ENCODE data around the gene LATS2.
"Not testable (repeated sequence)": the region's sequence is repeated elsewhere in the genome, so short reads cannot be mapped to it uniquely, and the experiment has no call there.

LATS2 gene

DNA sequence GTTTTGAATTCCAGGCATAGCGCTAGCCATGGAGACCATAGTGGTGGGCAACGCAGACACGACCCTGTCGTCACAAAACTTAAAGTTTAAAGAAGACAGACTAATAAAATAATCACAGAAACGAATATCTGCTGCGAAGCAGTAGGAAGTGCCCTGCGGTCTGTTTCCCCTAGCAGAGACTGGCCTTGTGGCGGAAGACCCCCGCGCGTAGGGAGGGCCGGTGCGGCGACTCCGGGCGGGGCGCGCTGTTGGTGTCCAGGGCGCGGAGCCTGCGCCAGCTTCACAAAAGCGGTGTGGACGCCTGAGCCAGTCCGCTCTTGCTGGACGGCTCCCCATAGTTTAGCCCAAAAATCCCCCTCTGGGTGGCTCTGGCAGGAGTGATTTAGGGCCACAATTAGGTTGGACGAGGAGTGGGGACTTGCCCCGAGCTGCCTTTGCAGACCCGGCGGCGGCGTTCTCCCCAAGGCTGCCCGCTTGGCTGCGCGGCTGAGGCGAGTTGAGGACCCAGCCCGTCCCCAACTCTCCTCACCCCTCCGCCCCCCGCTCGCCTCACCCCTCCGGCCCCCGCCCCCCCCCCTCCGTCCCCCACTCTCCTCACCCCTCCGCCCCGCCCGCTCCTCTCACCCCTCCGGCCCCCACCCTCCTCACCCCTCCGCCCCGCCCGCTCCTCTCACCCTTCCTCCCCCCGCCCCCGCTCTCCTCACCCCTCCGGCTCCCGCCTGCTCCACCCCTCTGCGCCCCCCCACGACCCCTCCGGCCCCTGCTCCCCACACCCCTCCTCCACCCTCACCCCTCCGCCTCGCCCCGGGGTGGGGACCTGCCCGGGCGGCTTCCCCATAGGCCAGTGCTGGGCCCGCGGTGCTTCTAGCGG, 14.2 kb upstream of the LATS2 start:
- no peak for DNase-seq (ENCODE audit: low read depth in 1 of 2, low spot score in 1 of 2)

DNA sequence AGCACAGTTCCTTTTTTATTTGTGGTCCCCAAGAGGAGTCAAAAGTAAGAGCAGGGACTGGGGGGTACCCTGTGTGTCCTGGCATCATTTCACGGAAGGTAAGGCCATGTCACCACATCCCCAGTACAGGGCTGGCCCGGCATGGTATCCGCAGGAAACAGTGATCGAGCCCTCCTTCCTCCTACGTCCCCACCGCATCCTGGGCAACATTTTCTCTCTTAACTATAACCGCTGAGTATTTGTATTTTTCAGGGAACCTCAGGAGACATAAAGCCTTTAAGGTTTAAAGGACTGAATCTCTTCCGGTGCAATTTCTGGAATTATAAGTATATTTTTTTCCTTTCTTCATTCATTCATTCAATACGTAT, 13.6 kb upstream of the LATS2 start:
- DNase-seq (ENCODE audit: low read depth in 1 of 2, low spot score in 1 of 2): no peak

DNA sequence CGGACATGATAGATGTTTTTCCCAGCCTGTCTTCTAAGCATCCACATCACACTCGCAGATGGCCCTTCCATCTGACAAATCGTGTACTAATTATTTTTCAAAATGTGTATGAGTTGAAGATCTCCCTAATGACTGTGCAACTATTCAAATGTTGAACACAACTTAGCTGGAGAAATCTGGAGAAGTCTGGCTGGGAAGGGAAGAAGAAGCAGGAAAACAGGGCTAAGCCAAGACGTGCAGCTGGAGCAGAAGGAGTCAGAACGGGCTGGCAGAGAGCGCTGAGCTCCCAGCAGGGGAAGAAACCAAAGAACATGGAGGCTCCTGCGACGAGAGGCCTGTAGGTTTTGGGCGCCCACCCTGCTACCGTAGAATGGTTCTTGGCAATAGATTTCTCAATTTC, 13.2 kb upstream of the LATS2 start:
- no peak for DNase-seq (ENCODE audit: low read depth in 1 of 2, low spot score in 1 of 2)

DNA sequence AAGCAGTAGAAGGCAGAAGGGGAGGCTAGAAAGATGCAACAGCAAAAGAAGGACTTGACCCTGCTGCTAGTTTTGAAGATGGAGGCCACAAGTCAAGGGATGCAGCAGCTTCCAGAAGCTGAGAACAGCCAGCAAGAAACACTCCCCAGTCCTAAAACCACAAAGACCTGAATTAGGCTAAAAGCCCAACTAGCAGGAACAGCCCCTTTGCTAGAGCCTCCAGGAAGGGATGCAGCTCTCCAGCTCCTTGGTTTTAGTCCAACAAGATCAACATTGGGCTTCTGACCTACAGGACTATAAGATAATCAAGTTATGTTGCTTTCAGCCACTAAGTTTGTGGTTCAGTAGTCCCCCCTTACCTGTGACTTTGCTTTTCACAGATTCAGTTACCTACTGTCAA, 10.5 kb upstream of the LATS2 start:
- DNase-seq (ENCODE audit: low read depth in 1 of 2, low spot score in 1 of 2): no peak

DNA sequence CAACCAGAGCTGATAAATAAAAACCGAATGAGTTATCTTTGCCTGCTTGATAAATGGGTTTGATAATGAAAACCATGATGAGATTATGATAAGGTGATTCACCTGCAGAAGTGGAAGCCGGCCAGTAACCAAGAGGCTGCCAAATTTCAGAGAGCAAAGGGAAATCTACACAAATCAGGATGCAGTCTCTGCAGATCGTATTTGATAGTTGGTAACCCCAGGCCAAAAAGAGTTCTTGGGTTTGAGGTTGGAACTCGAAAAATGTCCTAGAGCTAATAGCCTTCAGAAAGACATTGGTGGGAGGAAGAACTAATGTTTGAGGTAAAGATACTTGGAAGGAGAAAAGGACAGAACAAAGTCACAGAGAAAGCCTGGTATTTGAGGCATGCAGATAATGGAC, 9.6 kb upstream of the LATS2 start:
- DNase-seq (ENCODE audit: low read depth in 1 of 2, low spot score in 1 of 2): no peak

DNA sequence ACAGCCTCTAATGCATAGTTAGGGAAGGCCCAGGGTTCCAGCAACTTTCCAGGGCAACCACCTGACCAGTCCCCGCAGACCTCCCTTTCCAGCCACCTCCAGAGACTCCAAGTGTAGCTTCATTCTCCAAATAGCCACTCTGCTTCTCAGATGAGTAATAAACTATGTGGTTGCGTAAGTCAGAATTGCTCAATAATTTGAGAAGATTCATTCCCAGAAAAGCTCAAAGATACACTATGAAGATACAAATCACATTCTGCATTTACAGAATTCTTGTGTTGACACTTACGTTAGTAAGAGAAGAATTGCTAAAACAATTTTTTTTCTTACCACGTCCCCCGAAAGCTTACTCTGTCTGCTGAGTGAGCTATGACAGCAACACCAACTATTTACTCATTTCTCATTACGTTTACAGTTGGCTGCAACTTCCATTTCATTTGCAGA, 8.2 kb upstream of the LATS2 start:
- no peak for DNase-seq (ENCODE audit: low read depth in 1 of 2, low spot score in 1 of 2)

DNA sequence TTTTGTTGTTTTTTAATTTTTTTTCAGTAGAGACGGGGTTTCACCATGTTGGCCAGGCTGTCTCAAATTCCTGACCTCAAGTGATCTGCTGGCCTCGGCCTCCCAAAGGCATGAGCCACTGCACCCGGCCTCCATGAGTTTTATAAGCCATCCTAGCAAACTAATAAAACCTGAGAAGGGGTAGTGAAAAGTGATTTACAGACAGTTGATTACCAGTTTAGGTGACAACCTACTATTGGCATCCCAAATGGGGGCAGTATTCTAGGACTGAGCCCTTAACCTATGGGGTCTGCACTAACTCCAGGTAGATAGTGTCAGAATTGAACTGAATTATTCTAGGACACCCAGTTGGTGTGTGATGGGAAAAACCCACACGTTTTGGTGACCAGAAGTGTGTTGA, 6.5 kb upstream of the LATS2 start:
- no peak for DNase-seq (ENCODE audit: low read depth in 1 of 2, low spot score in 1 of 2)

DNA sequence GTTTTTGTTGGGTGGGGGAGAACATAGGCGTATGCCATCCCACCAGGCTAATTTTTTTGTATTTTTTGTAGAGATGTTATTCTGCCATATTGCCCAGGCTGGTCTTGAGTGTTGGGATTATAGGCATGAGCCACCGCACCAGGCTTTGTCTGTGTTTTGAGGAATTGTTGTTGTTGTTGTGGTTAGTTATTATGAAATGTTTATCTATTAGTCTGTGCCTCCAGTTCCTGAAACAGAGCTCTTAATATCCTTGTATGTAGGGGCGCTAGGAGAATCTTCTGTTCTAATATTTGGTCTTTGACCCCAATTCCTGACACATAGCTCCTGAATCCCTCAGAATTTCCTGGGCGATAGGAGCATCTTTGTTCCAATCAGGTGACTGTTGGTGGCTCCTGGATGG, 5.6 kb upstream of the LATS2 start:
- DNase-seq (ENCODE audit: low read depth in 1 of 2, low spot score in 1 of 2): no peak

DNA sequence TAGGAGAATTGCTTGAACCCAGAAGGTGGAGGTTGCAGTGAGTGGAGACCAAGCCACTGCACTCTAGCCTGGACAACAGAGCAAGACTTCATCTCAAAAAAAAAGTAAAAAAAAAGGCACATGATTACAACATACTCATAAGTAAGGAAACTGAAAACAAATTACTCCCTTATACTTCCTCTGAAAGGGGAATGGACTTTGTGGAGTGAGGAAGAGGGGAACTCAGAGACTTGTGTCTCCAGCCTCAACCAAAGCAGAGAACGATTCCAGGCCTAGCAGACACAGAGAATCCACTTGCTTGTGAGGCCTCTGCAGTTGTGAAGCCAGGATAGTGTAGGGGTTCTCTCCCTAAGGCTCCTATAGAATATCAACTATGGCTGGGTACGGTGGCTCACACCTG, 4.3 kb upstream of the LATS2 start:
- no peak for DNase-seq (ENCODE audit: low read depth in 1 of 2, low spot score in 1 of 2)

DNA sequence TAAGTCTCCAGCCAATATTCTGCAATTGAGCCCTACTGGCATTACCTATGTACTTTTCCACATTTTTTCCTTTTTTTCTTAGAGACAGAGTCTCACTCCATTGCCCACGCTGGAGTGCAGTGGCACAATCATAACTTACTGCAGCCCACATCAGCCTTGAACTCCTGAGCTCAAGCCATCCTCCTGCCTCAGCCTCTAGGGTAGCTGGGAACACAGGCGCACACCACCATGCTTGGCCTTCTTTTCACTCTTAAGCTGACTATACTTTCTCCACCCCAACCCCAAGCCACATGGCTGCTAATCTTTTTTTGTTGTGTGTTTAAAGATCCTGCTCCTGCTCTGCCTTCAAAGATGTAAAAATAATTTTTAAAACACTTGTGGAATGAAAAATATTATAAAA, 1.6 kb upstream of the LATS2 start:
- DNase-seq (ENCODE audit: low read depth in 1 of 2, low spot score in 1 of 2): no peak

DNA sequence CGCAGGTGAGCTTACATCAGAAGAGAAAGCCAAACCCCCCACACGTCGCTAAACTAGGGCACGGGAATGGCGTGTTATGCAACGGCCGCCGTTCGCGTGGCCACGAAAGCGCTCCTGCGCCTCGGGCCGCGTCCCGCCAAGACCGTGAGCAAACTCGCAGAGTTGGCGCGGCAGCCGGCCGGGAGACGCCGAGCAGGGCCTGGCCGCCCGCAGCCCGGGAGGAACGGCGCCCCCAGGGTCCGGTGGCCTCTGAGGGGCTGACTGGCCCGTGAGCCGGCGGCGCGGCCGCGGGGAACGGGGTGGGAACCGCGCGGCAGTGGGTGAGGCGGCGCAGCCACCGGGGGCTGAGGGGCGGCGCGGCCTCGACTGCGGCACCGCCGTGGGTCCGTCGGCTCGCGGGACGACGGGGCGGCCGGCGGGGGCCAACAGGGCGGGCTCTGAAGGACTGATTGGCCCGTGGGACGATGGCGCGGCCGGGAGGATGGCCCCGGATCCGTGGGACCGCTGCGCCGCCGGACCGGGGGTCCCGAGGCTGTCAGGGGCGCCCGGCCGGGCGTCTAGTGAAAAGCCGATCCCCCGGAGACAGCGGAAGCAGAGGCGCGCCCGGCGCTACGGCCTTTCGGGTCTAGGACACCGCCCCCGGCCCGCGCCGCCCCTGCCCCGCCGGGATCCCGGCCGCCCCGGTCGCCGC, 903 bp downstream of the LATS2 start:
- no peak for DNase-seq (ENCODE audit: low read depth in 1 of 2, low spot score in 1 of 2)

DNA sequence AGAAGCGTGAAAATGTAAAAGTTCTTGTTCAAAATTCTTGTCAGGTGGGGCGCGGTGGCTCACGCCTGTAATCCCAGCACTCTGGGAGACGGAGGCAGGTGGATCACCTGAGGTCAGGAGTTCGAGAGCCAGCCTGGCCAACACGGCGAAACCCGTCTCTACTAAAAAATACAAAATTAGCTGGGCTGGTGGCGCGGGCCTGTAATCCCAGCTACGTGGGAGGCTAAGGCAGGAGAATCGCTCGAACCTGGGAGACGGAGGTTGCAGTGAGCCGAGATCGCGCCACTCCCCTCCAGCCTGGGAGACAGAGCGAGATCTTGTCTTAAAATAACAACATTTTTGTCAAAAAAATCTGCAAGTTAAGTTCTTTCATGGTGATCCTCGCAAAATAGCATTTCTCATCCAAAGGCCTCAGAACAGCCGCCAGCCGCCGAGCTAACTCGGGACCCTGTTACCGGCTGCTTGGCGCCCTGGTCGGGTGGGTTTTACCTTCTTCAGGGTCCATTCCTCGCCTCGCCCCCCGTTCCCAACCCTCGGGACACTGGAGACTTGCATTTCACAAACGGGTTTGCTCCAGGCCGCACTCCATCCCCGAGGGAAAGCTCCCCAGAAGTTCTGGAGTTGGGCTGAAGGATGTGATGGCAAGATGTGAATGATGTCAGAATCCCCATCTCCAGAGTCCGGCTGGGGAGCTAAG, 1.6 kb downstream of the LATS2 start:
- no peak for DNase-seq (ENCODE audit: low read depth in 1 of 2, low spot score in 1 of 2)

DNA sequence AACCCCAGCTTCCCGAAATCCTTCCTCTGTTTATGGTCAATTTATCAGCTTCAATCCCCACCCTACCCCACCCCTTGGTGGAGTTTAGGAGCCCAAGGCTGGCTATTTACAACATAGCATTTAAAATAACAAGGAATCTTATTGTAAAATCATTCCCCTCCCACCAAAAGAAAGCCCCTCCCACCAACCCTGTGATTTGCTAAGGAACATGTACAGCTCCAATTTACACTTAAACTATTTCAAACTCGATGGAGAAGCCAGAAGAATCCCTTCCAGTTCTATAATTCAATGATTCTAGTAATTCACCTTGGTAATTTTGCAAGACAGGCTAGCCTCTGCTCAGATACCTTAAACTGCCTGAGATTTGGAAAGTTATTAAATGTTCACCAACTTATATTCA, 3.0 kb downstream of the LATS2 start:
- no peak for DNase-seq (ENCODE audit: low read depth in 1 of 2, low spot score in 1 of 2)

DNA sequence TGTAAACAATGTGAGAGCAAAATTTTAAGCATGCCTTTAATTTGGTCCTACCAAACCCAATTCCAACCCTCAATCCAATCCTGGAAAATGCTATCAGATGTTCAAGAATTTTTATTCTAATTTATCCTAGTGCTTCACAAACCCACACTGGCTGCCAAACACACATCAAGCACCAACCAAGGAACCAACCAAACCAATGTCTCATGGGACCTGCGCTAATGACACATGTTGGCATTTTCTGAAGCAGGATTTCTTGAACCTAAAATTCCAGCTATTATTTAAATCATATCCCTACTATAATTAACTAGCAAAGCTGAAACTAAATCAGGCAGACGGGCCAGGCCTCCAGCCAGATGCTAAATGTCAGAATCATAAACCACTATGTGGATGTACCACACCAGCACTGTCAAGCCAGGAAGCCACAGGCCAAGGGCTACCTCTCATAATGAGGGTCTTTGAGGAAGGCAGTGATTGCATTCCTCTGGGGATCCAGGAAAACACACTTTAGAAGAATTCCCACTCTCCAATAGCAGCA, 5.8 kb downstream of the LATS2 start:
- DNase-seq (ENCODE audit: low read depth in 1 of 2, low spot score in 1 of 2): no peak

DNA sequence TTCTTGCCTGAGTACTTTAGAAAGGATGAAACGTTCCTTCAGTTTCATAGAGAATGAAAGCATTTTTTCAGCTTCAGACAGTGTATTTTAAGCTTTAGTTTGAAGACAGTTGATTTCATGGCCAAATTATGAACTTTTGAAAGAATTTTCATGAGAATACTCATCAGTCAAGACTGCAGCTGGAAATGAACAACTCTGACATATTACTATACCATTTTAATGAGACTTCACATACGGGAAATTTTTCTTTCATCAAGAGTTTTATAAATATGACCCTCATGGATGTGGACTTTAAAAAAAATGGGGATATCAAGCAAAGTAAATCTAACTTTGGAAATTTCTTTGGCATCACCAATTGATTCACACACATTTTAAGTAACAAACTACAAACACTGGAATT, 6.4 kb downstream of the LATS2 start:
- no peak for DNase-seq (ENCODE audit: low read depth in 1 of 2, low spot score in 1 of 2)

DNA sequence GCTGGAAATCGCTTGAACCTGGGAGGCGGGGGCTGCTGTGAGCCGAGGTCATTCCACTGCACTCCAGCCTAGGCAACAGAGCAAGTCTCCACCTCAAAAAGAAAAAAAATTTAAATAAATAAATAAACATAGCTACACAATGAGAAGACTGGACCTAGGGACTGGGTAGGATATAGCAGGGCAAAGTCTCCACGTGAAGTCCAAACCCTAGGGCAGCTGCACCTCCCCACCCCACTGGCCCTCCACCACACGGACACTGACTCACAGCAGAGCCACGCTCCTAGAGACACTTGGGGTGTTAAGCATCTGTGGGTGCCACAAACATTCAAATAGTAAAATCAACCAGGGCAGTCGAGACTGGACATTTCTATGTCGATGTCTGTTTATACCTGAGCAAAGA, 7.1 kb downstream of the LATS2 start:
- DNase-seq (ENCODE audit: low read depth in 1 of 2, low spot score in 1 of 2): no peak

DNA sequence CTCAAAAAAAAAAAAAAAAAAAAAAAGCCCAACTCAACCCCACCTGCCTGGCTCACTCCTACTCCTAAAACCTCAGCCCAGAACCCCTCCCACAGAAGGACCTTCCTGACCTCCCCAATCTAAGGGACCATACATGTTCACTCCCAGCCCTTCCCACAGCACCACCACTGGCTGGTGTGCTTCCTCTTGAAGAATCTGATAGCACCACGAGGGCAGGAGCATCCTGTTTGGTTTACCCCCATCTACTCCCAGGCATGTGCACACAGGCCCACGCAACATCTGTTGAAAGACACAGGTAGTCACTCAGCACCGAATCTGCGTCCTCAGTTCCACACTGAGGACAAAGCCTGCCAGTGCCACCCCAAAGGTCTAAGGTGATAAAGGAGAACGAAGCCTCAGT, 8.2 kb downstream of the LATS2 start:
- DNase-seq (ENCODE audit: low read depth in 1 of 2, low spot score in 1 of 2): no peak

DNA sequence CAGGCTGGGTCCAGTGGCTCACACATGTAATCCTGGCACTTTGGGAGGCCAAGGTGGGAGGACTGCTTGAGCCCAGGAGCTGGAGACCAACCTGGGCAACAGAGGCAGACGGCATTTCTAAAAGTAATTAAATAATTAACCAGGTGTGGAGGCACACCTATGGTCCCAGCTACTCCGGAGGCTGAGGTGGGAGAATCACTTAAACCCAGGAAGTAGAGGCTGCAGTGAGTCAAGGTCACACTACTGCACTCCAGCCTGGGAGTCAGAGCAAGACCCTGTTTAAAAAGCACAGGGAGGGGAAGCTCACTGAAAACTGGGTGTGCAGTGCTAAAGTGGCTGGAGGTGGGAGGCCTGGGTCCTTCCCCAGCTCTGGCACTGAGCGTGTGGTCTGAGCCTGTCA, 9.7 kb downstream of the LATS2 start:
- DNase-seq (ENCODE audit: low read depth in 1 of 2, low spot score in 1 of 2): no peak

DNA sequence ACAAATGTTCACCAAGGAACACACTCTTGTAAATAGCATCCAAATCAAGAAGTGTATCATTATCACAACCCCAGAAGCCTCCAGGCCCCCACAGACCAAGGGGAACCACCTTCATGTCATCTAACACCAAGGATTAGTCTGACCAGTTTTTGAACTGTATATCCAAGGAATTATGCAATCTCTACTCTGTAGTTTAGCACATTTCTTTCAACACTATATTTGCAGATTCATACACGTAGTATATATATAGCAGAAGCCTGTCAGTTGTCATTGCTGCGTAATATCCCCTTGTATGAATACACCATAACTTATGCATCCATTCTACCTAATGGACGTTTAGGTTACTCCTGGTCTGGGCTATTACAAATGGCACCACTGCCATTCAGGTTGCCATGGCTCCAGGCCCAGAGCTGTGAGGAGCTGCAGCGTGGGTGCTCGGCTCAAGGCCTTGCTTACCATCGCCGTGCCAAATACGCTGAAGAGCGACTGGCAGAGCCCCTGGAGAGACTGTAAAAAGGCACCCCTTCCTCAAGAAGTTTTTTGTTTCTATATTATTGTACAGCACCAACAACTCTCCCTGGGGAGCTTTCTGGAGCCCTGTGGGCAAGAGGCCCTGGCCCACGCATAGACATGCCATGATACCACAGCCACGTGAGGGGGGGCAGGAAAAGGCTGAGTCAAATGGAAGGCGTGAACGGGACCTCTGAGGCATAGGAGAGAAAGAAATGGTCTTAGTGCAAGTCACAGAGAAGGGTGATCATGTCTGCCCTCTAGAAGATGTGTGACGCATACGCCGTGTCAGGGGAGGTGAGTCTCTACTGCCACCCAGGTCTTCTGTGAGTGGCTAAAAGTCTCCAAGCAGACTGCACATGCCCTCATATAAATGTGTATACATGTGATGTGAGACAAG, 10.8 kb downstream of the LATS2 start:
- DNase-seq (ENCODE audit: low read depth in 1 of 2, low spot score in 1 of 2): no peak

DNA sequence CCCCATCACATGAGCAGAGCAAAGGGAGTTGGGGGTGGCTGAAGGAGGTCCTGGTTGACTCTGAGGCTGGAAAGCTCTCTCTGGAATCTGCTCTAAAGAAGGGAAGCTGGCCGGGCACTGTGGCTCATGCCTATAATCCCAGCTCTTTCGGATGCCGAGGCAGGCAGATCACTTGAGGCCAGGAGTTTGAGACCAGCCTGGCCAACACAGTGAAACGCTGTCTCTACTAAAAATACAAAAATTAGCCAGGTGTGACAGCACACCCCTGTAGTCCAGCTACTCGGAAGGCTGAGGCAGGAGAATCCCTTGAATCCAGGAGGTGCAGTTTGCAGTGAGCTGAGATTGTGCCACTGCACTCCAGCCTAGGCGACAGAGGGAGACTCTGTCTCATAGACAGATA, 11.7 kb downstream of the LATS2 start:
- not testable (repeated sequence) for DNase-seq (ENCODE audit: low read depth in 1 of 2, low spot score in 1 of 2)

Measured in activated CD4-positive, alpha-beta T cell treated with anti-CD3 and anti-CD28 coated beads, Interleukin-2, amount 50 U/mL, for 24 hours (primary cell).